Stimulated activated CD8-positive, alpha-beta memory T cell treated with anti-CD3 and anti-CD28 coated beads, Interleukin-12 subunit alpha, Interleukin-12 subunit beta, amount 100 ng/mL, for 4 hours (primary cell): Measurements from ENCODE around the gene ETV5.
"Not testable (repeated sequence)": the region's sequence is repeated elsewhere in the genome, so short reads cannot be mapped to it uniquely, and the experiment has no call there.

ENCODE experiments used
- DNase-seq: peaks from one replicate; pipeline ENCODE4 v3.0.0-alpha.2; 2020; ENCODE audit warnings: low read depth

The ETV5 gene

GRCh38 chr3:186067360-186068242 lies 41.3 kb downstream of the ETV5 start:
- no peak for DNase-seq

DNA sequence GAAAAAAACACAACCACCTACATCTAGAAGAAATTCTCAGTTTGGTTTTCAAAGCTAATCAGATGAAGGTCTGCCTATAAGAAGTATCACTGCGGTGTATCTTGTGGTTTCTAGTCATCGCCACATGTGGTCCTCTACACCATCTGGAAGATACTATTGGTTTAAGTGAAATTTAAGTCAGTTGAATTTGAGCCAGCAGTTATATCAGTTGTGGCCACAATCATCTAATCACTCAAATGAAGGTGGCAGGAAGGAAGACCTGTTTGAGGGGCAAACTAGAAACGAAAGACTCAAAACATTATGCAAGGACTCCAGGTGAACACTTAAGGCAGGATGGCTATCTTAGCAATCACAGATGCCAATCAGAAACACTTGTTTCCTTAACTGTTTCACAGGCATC lies 48.7 kb downstream of the ETV5 start:
- DNase-seq = no peak

- no peak for DNase-seq
These were observed 49.7 kb downstream of the ETV5 start for GRCh38 chr3:186059192-186059591.

- no peak for DNase-seq
These were observed 50.7 kb downstream of the ETV5 start for GRCh38 chr3:186058225-186058624.

GRCh38 chr3:186057594-186057993 lies 51.3 kb downstream of the ETV5 start:
- no peak for DNase-seq

- no peak for DNase-seq
These were observed 54.0 kb downstream of the ETV5 start for GRCh38 chr3:186054792-186055352.

- DNase-seq = no peak
These were observed 54.7 kb downstream of the ETV5 start for GRCh38 chr3:186053954-186054791.

DNA sequence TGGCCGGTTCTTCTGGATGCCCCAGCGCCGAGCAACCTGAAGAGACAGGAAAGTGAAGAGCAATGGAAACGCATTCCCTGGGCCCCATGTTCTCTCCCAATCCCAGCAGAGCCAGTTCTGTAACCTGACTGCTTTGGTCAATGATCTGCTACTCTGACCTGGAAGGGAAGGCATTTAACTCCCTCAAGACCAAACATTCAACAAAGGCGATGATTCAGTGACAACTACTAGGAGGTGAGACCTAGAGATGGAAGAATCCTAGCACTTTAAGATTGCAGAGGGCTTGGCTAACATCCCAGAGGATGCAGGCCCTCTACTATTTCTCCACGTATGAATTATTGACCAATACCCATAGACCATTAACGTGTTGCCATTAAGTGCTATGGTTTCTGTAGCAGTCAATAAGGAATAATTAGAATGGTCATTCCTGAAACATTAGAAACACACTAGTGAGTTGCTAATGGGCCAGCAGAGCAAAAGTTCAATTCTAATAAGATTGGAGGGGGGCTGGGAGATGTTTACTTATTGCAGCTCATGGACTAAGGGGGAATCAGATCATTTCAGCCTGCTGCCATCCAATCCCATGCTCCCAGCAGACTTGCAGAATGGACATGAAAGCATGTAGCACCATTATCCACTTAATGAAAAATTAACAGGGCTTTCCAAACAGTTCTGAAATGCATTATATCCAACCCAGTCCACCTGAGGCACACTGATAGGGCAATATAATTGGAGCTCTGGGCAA lies 56.6 kb downstream of the ETV5 start:
- no peak for DNase-seq

DNA sequence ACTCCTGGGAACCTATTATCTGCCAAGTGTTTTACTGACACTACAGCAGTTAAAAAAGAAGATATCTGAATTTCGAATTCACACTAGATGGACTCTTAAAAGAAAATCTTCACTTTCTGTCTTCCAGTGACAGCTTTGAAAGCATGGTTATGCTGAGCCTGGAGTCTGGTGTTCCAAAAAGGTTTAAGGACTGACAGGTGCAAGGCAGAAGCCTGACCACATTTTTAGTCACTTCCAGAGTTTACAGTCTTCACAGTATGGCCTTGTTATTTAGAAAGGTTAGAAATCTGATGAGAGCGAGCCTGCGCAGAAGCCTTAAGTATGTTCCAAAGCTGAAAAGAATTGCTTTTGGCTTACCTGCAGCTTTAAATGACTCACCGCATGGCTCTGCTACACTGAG lies 59.9 kb downstream of the ETV5 start:
- DNase-seq = no peak

DNA sequence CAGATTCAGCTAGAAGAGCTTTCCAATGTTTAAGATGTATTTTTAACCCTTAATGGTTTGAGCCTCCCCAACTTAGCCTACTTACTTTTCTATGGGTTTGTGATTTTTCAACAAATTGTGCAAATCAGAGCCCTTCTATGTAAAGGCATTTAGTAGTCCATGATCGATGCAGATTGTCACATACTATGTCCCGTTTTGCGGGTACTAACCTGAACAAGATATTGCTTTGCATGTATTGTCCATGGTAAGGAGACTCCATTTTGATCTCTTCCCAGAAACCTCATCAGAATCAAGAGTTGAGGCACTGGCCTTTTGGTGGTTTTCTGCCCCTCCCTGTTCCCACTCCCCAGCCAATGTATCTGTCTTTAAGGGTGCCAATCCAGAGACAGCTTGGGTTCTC lies 60.8 kb downstream of the ETV5 start:
- no peak for DNase-seq

GRCh38 chr3:186046838-186047237 lies 62.1 kb downstream of the ETV5 start:
- no peak for DNase-seq

DNA sequence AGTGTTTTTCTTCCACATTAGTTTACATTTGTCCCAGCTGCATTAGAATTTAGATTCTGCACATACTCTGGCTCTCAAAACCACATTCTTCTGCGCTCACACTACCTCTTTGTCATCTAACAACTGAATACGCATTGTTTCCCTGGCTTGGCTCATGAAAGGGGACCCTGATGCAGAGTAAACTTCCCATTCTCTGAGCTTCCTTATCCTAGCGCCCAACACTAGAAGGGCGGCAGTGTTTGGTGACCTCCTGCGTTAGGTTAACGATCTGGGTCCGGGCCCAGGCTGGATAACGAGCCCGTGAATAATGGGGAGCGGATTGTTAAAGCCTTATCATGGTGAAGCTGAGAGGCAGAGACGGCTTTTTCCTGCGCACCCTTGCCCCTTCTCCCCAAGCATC lies 63.9 kb downstream of the ETV5 start:
- DNase-seq = no peak

DNA sequence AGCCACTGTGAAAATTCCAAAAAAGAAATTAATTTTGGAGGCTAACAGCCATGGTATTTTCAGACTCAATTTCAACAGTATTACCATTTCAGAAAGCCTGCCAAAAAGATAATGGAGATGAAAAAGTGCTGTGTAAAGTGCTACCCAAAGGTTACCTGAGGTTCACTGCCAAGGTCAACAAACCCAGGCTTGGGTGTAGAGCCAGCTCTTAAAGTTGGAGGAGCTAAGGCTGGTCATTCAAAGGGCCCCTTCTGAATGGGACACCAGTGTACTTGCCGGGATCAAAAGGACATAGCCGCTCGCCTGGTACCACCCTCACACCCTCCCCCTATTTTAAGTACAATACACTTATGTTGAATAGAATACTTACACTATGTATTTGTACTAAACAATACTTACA lies 64.5 kb downstream of the ETV5 start:
- DNase-seq = no peak

GRCh38 chr3:186042521-186043202 lies 66.2 kb downstream of the ETV5 start:
- DNase-seq = no peak

GRCh38 chr3:186042036-186042435 lies 66.9 kb downstream of the ETV5 start:
- DNase-seq = no peak

DNA sequence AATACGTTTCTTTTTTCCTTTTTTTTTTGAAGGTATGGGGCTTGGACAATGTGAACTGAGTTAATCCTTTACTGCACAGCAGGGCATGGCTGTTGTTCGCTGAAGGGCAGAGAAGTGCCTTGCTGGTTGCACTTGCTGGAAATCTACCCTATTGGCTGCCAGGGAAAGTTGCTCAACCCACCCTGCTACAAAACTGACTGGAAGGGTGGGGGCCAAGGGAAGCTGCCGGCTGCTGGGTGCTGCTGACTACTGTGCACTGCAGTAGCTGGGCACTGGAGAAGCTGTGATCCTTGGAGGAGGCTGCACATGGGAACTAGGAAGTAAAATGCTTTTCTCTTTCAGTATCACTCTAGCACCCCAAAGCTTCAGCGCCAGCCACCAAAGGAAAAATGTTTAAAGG lies 70.5 kb downstream of the ETV5 start:
- no peak for DNase-seq

DNA sequence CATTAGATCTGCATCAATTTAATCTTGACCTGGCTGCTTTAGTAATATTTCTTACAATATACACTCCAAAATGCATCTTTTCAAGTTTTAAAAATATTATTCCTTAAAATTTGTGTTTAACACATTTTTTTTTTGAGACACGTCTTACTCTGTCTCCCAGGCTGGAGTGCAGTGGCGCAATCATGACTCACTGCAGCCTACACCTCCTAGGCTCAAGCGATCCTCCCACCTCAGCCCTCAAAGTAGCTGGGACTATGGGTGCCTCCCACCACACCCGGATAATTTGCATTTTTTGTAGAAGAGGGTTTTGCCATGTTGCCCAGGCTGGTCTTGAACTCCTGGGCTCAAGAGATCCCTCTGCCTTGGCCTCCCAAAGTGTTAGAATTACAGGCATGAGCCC lies 73.6 kb downstream of the ETV5 start:
- DNase-seq = no peak

DNA sequence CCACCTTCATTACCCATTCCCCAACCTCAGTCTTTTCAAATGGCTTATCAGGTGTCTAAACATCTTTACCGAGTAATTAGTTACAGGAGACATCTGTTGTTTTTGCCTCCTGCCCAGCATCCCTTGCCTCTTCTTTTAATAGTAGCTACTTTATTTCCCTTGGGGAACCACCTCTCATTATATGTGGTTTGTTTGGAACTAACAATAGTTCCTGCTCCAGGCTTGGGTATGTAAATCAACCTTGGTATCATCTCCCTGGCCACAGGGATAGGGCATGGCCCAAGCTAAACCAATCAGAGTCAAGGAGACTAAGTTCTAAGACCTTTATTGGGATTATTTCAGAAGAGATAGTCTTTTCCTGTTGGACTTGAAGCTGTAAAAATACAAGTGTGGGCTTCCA lies 76.6 kb downstream of the ETV5 start:
- no peak for DNase-seq

DNA sequence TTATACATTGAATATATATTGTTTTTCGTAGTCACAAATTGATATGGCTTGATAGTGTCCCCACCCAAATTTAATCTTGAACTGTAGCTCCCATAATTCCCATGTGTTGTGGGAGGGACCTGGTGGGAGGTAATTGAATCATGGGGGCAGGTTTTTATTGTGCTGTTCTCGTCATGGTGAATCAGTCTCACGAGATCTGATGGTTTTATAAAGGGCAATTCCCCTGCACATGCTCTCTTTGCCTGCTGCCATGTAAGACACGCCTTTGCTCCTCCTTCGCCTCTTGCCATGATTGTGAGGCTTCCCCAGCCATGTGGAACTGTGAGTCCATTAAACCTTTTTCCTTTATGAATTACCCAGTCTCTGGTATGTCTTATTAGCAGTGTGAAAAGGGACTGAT lies 82.9 kb downstream of the ETV5 start:
- DNase-seq = not testable (repeated sequence)

- no peak for DNase-seq
These were observed 83.7 kb downstream of the ETV5 start for GRCh38 chr3:186025161-186025560.

- DNase-seq = no peak
These were observed 84.7 kb downstream of the ETV5 start for GRCh38 chr3:186024210-186024609.

- DNase-seq = no peak
These were observed 86.0 kb downstream of the ETV5 start for GRCh38 chr3:186022931-186023330.
